HuH-7.5 (cell line): ENCODE measurements around the gene IFITM10.
A peak's percentile ranks its signal among the peaks of the same experiment; 100 is the strongest.

ENCODE experiments used
- DNase-seq: peaks from one replicate; pipeline ENCODE4 v3.0.0; 2011; ENCODE audit warnings: low spot score

Gene IFITM10

GRCh38 chr11:1707751-1708150 is 42.6 kb downstream of the IFITM10 start:
- no peak for DNase-seq

GRCh38 chr11:1706634-1707400 is 43.6 kb downstream of the IFITM10 start:
- no peak for DNase-seq

- no peak for DNase-seq
These were observed 45.0 kb downstream of the IFITM10 start for GRCh38 chr11:1705126-1706052.

- DNase-seq, result no peak
These were observed 47.2 kb downstream of the IFITM10 start for GRCh38 chr11:1703146-1703545.

- no peak for DNase-seq
These were observed 47.9 kb downstream of the IFITM10 start for GRCh38 chr11:1702506-1702905.

- no peak for DNase-seq
These were observed 49.1 kb downstream of the IFITM10 start for GRCh38 chr11:1701091-1701807.

- no peak for DNase-seq
These were observed 50.6 kb downstream of the IFITM10 start for GRCh38 chr11:1699771-1700170.

- no peak for DNase-seq
These were observed 53.5 kb downstream of the IFITM10 start, which contains the start of gene KRTAP5-6 for GRCh38 chr11:1696608-1697570. TSS of gene KRTAP5-6 (plus strand) at chr11:1697195. CDS start at chr11:1697246, 51 bp downstream.

GRCh38 chr11:1695548-1696108 is 54.8 kb downstream of the IFITM10 start:
- no peak for DNase-seq

GRCh38 chr11:1694846-1695547 is 55.4 kb downstream of the IFITM10 start:
- no peak for DNase-seq

GRCh38 chr11:1694064-1694845 is 56.1 kb downstream of the IFITM10 start:
- DNase-seq, result peak; percentile 76

GRCh38 chr11:1693327-1694063 is 56.9 kb downstream of the IFITM10 start:
- peak; percentile 68 for DNase-seq

GRCh38 chr11:1692708-1693326 is 57.6 kb downstream of the IFITM10 start:
- no peak for DNase-seq

- no peak for DNase-seq
These were observed 58.3 kb downstream of the IFITM10 start for GRCh38 chr11:1691878-1692707.

- DNase-seq, result peak; percentile 60
These were observed 59.1 kb downstream of the IFITM10 start for GRCh38 chr11:1691026-1691877.
